ENCODE results near the gene WFS1.

WFS1 gene

GRCh38 chr4:6229095-6229494 is 40.6 kb upstream of the WFS1 start:
- H3K27me3 Mint-ChIP-seq (ENCODE audit: low read depth, poor library complexity): peaks cover 26% of the 10 kb centered on the region
- no peak overlapping the region for H3K4me3 Mint-ChIP-seq
- H3K9me3 Mint-ChIP-seq: no peaks in the 10 kb centered on the region
- H3K27ac Mint-ChIP-seq: no peak overlapping the region
- no peak for TF ChIP-seq CTCF (IDR thresholded peaks at IDR 0.05)
- no peak for DNase-seq
- no peaks in the 10 kb centered on the region for H3K4me1 Mint-ChIP-seq
- H3K36me3 Mint-ChIP-seq (ENCODE audit: low read depth): no peaks in the 10 kb centered on the region

GRCh38 chr4:6229671-6230501 is 39.8 kb upstream of the WFS1 start:
- H3K9me3 Mint-ChIP-seq: no peaks in the 10 kb centered on the region
- no peak for DNase-seq
- no peaks in the 10 kb centered on the region for H3K36me3 Mint-ChIP-seq (ENCODE audit: low read depth)
- H3K4me1 Mint-ChIP-seq: no peaks in the 10 kb centered on the region
- no peak overlapping the region for H3K4me3 Mint-ChIP-seq
- H3K27me3 Mint-ChIP-seq (ENCODE audit: low read depth, poor library complexity): peaks cover 20% of the 10 kb centered on the region
- TF ChIP-seq CTCF (IDR thresholded peaks at IDR 0.05): no peak
- no peak overlapping the region for H3K27ac Mint-ChIP-seq

DNA sequence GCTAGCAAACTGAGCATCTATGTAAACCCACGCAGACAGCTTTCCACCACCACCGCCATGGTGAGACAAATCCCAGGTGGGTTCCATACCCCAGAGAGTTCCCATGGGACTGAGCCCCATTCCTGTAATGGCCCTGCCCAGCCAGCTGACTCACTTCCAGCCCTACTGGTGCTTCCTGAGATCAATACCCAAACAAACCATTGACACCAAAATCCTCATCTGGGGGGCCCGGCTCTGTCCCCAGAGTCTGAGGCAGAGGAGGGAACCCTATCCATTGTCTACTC is 39.2 kb upstream of the WFS1 start:
- Mint-ChIP-seq H3K36me3 (ENCODE audit: low read depth) (no peaks in the 10 kb centered on the region), H3K4me3 (no peak overlapping the region), H3K9me3 (no peaks in the 10 kb centered on the region), H3K27ac (no peak overlapping the region), H3K4me1 (no peaks in the 10 kb centered on the region), H3K27me3 (ENCODE audit: low read depth, poor library complexity) (peaks cover 15% of the 10 kb centered on the region)
- no peak for DNase-seq
- no peak for TF ChIP-seq CTCF (IDR thresholded peaks at IDR 0.05)

GRCh38 chr4:6230827-6231662 is 38.6 kb upstream of the WFS1 start:
- Mint-ChIP-seq H3K27ac (no peak overlapping the region), H3K4me1 (no peaks in the 10 kb centered on the region), H3K36me3 (ENCODE audit: low read depth) (no peaks in the 10 kb centered on the region), H3K27me3 (ENCODE audit: low read depth, poor library complexity) (peaks cover 15% of the 10 kb centered on the region), H3K4me3 (no peak overlapping the region), H3K9me3 (no peaks in the 10 kb centered on the region)
- no peak for DNase-seq
- TF ChIP-seq CTCF (IDR thresholded peaks at IDR 0.05): no peak

DNA sequence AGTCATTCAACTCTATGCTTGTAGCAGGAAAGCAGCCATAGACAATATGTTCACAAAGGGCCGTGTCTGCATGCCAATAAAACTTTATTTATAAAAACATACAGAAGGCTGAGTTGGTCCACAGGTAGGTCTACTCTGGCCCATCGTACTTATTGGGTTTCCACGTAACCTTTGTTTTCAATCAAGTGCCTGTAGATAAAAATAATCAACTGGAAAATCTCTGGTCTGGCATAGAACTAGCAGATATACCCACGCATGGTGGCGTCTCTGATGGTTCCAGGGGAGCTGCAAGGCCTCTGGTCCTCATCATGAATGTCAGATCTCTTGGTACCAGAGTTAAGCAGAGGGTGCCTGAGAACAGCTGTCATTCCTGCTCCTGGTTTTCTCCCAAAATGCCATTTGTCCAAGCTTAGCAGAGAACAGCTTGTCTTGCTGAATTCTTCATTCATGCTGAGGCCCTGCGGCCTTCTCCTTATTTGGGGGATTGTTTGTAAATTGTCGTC is 37.9 kb upstream of the WFS1 start:
- no peak for DNase-seq
- no peak for TF ChIP-seq CTCF (IDR thresholded peaks at IDR 0.05)
- no peaks in the 10 kb centered on the region for H3K36me3 Mint-ChIP-seq (ENCODE audit: low read depth)
- no peaks in the 10 kb centered on the region for H3K4me1 Mint-ChIP-seq
- peaks cover 15% of the 10 kb centered on the region for H3K27me3 Mint-ChIP-seq (ENCODE audit: low read depth, poor library complexity)
- H3K27ac Mint-ChIP-seq: no peak overlapping the region
- no peaks in the 10 kb centered on the region for H3K9me3 Mint-ChIP-seq
- no peak overlapping the region for H3K4me3 Mint-ChIP-seq
